Naive thymus-derived CD8-positive, alpha-beta T cell (primary cell): ENCODE data around the gene HIRA. TPM values are rescaled to one million over a fixed set of nuclear protein-coding genes. Genes with fewer than 3 reads are reported as not detected.
A peak's percentile ranks its signal among the peaks of the same experiment; 100 is the strongest.

ENCODE experiments used
- ATAC-seq, 2 donors: fragments of 150-1000 bp; cut with Tn5 transposase in 1 of 2; sonication (Bioruptor Pico), chemical (Tn5 transposase) in 1 of 2; 1 replicate in 1 of 2; 2 replicates in 1 of 2; pipeline ENCODE4 v1.10.0; 2021; ENCODE audit warnings: mild to moderate bottlenecking in 2 of 2, moderate library complexity in 2 of 2
- POLR2A ChIA-PET: fragments of 350-600 bp; sonication (Branson Sonifier 250); formaldehyde crosslinking; loops from one replicate; lab custom pipeline; 2021; ENCODE audit warnings: antibody characterized with exemption; lab: Charles Lee
- DNase-seq, 10 donors: peaks; one replicate each; pipeline versions ENCODE4 v3.0.0 to v3.0.0-alpha.2; 2020 to 2022
- H3K27ac Mint-ChIP-seq, 10 donors: one replicate each; pipeline ENCODE4 v1.8.0; 2020 to 2022; ENCODE audit warnings: mild to moderate bottlenecking in 10 of 10, mixed read lengths in 10 of 10, moderate library complexity in 4 of 10, inconsistent platforms in 1 of 10
- H3K27me3 Mint-ChIP-seq, 5 donors: one replicate each; pipeline ENCODE4 v1.8.0; 2021 to 2022; ENCODE audit warnings: mixed read lengths in 5 of 5
- H3K36me3 Mint-ChIP-seq, 3 donors: one replicate each; pipeline ENCODE4 v1.8.0; 2020 to 2022; ENCODE audit warnings: mixed read lengths in 3 of 3, mild to moderate bottlenecking in 2 of 3, inconsistent platforms in 1 of 3
- H3K4me1 Mint-ChIP-seq, 4 donors: one replicate each; pipeline ENCODE4 v1.8.0; 2021 to 2022; ENCODE audit warnings: mixed read lengths in 4 of 4
- H3K4me3 Mint-ChIP-seq, 10 donors: one replicate each; pipeline ENCODE4 v1.8.0; 2020 to 2022; ENCODE audit warnings: mild to moderate bottlenecking in 10 of 10, mixed read lengths in 10 of 10, moderate library complexity in 6 of 10, inconsistent platforms in 1 of 10
- H3K9me3 Mint-ChIP-seq, 9 donors: one replicate each; pipeline ENCODE4 v1.8.0; 2020 to 2022; ENCODE audit warnings: mixed read lengths in 9 of 9, mild to moderate bottlenecking in 3 of 9, inconsistent platforms in 1 of 9, moderate library complexity in 1 of 9
- polyA plus RNA-seq, 3 donors: library from polyadenylated mRNA; unstranded; fragments of 300-500 nt; fragmentation: Illumina TruSeq; gene quantifications; one replicate each; pipeline ENCODE4 v1.2.3, GENCODE V29; 2021
- total RNA-seq, 8 experiments: library from RNA in 2 of 8; stranded (reverse) in 2 of 8; gene quantifications; one replicate each; pipeline ENCODE4 v1.2.3 and lab custom pipeline; 2021 to 2026

Gene HIRA
- total and polyA plus RNA-seq, 5 experiments from 2014 or later = 1.5 to 25.0 (median 6.2) TPM

- ATAC-seq = no peak
- H3K27me3 Mint-ChIP-seq = no peaks in the 10 kb centered on the region
- no peak overlapping the region for H3K4me3 Mint-ChIP-seq
- POLR2A ChIA-PET = no interaction called here
- H3K4me1 Mint-ChIP-seq = no peaks in the 10 kb centered on the region
- no peaks in the 10 kb centered on the region for H3K9me3 Mint-ChIP-seq
- peaks cover 2 to 70% (median 8%) of the 10 kb centered on the region in 3 donors for H3K36me3 Mint-ChIP-seq
- no peak overlapping the region for H3K27ac Mint-ChIP-seq
- DNase-seq = no peak
Observed at GRCh38 chr22:19460036-19460435, 28.5 kb upstream of the HIRA start.

GRCh38 chr22:19457828-19458428 lies 26.4 kb upstream of the HIRA start:
- no peak overlapping the region for H3K27ac Mint-ChIP-seq
- DNase-seq (no peak), ATAC-seq (no peak)
- peaks cover 0 to 2% (median 0%) of the 10 kb centered on the region in 4 donors for H3K4me1 Mint-ChIP-seq
- no peaks in the 10 kb centered on the region for H3K9me3 Mint-ChIP-seq
- POLR2A ChIA-PET = interaction anchor here (0.6 to 0.7 kb wide), 2 partner anchors 24 to 610 kb away, joined by 3 to 5 read pairs; no protein-coding TSS in a partner anchor
- H3K4me3 Mint-ChIP-seq = no peak overlapping the region
- peaks cover 0 to 69% (median 15%) of the 10 kb centered on the region in 3 donors for H3K36me3 Mint-ChIP-seq
- H3K27me3 Mint-ChIP-seq = no peaks in the 10 kb centered on the region

GRCh38 chr22:19456541-19456940 lies 25.0 kb upstream of the HIRA start:
- Mint-ChIP-seq H3K4me3 (no peak overlapping the region), H3K4me1 (peaks cover 0 to 4% (median 0%) of the 10 kb centered on the region in 4 donors), H3K27ac (no peak overlapping the region), H3K36me3 (peaks cover 0 to 72% (median 15%) of the 10 kb centered on the region in 3 donors), H3K27me3 (no peaks in the 10 kb centered on the region), H3K9me3 (no peaks in the 10 kb centered on the region)
- DNase-seq (no peak), ATAC-seq (no peak)
- POLR2A ChIA-PET = interaction anchor here (1.5 kb wide), 1 partner anchor 24 kb away, joined by 4 read pairs; the partner anchor contains the start of gene MRPL40

GRCh38 chr22:19455585-19456370 lies 24.2 kb upstream of the HIRA start:
- Mint-ChIP-seq H3K27me3 (no peaks in the 10 kb centered on the region), H3K36me3 (peaks cover 0 to 72% (median 15%) of the 10 kb centered on the region in 3 donors), H3K4me3 (no peak overlapping the region), H3K9me3 (no peaks in the 10 kb centered on the region), H3K4me1 (peaks cover 0 to 4% (median 0%) of the 10 kb centered on the region in 4 donors), H3K27ac (peak overlapping the region in 4 of 10 donors; percentile 15 to 79 (median 60))
- DNase-seq (no peak), ATAC-seq (no peak)
- POLR2A ChIA-PET = interaction anchor here (1.5 kb wide), 1 partner anchor 24 kb away, joined by 4 read pairs; the partner anchor contains the start of gene MRPL40

GRCh38 chr22:19455033-19455432 lies 23.5 kb upstream of the HIRA start:
- POLR2A ChIA-PET = no interaction called here

DNA sequence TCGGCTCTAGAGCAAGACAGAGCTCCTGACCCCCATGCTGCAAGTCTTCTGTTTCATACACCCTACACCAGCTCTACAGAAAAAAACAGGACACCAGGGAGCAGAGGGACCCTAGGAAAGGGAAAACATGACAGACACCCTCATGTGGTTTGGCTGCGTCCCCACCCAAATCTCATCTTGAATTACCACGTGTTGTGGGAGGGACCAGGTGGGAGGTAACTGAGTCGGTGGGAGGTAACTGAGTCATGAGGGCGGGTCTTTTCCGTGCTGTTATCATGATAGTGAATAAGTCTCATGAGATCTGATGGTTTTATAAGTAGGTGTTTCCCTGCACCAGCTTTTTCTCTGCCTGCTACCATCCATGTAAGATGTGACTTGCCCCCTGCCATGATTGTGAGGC lies 22.6 kb upstream of the HIRA start:
- H3K27ac Mint-ChIP-seq = peak overlapping the region in 4 of 10 donors; percentile 19 to 84 (median 53)
- ATAC-seq = no peak
- H3K4me3 Mint-ChIP-seq = no peak overlapping the region
- H3K4me1 Mint-ChIP-seq = peaks cover 0 to 5% (median 2%) of the 10 kb centered on the region in 4 donors
- no peak for DNase-seq
- POLR2A ChIA-PET = no interaction called here
- no peaks in the 10 kb centered on the region for H3K27me3 Mint-ChIP-seq
- peaks cover 0 to 74% (median 15%) of the 10 kb centered on the region in 3 donors for H3K36me3 Mint-ChIP-seq
- H3K9me3 Mint-ChIP-seq = no peaks in the 10 kb centered on the region

More at GRCh38 chr22:19455033-19455432, 23.5 kb upstream of the HIRA start:
- DNase-seq = no peak
- Mint-ChIP-seq H3K36me3 (peaks cover 0 to 77% (median 15%) of the 10 kb centered on the region in 3 donors), H3K4me1 (peaks cover 0 to 4% (median 0%) of the 10 kb centered on the region in 4 donors), H3K27me3 (no peaks in the 10 kb centered on the region), H3K9me3 (no peaks in the 10 kb centered on the region), H3K4me3 (no peak overlapping the region), H3K27ac (peak overlapping the region in 5 of 10 donors; percentile 1 to 69 (median 46))
- ATAC-seq = no peak

DNA sequence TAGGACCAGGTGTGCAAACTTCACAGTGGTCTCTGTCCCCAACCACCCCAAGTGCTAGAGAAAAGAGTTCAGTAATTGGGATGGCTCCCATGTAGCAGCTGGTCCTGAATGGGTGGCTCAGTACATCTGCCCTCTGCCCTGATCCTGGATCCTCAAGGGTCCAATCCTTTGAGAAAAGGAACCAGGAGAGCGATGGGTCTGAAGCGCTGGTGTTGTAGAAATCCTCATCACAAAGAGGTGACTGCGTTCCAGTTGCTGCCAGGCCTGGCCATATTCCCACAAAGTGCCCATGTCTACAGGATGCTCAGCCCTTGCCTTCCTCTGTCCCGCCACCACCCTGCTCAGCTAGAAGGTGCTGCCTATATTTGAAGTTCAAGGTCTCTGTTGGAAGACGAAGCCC lies 22.2 kb upstream of the HIRA start:
- DNase-seq = no peak
- H3K27me3 Mint-ChIP-seq = no peaks in the 10 kb centered on the region
- H3K27ac Mint-ChIP-seq = peak overlapping the region in 1 of 10 donors; percentile 66
- no peak for ATAC-seq
- H3K4me1 Mint-ChIP-seq = peaks cover 0 to 9% (median 2%) of the 10 kb centered on the region in 4 donors
- H3K4me3 Mint-ChIP-seq = no peak overlapping the region
- peaks cover 0 to 73% (median 15%) of the 10 kb centered on the region in 3 donors for H3K36me3 Mint-ChIP-seq
- POLR2A ChIA-PET = no interaction called here
- no peaks in the 10 kb centered on the region for H3K9me3 Mint-ChIP-seq

- ATAC-seq (no peak), DNase-seq (no peak)
- Mint-ChIP-seq H3K4me3 (no peak overlapping the region), H3K4me1 (peaks cover 12 to 22% (median 17%) of the 10 kb centered on the region in 4 donors), H3K36me3 (peaks cover 0 to 57% (median 15%) of the 10 kb centered on the region in 3 donors), H3K9me3 (no peaks in the 10 kb centered on the region), H3K27ac (peak overlapping the region in 3 of 10 donors; percentile 20 to 41 (median 27)), H3K27me3 (no peaks in the 10 kb centered on the region)
- POLR2A ChIA-PET = no interaction called here
Observed at GRCh38 chr22:19451570-19451969, 20.0 kb upstream of the HIRA start.

DNA sequence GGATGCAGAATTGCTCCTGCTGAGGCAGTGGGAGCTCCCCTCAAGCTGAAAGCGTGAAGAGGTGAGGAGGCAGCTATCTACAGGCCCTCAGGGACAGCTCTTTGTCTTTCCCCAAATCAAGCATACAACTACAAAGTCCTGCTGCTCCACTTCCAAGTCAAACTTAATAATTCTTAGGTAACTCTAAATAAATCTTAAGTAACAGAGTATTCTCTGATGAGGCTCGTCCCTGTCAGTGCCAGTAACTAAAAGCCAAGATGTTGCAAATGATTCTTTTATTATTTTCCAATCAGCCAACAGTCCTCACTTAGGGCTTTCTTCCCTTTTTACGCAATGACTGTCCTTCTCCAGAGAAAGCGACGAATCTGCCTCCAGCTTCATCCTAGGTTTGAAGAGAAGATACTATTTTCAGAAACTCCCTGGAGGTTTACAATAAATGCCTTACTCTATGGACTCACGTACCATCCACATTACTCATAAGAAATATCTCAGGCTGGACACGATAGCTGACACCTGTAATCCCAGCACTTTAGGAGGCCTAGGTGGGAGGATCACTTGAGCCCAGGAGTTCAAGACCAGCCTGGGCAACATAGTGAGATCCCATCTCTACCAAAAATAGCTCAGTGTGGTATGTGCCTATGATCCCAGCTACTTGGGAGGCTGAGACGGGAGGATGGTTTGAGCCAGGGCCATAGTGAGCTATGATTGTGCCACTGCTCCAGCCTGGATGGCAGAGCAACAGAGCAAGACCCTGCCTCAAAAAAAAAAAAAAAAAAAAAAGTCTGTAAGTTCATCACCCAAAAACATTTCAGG lies 19.0 kb upstream of the HIRA start:
- POLR2A ChIA-PET = interaction anchor here (1.7 kb wide), 1 partner anchor 19 kb away, joined by 6 read pairs; the partner anchor contains the start of genes HIRA and MRPL40
- Mint-ChIP-seq H3K36me3 (peaks cover 0 to 48% (median 11%) of the 10 kb centered on the region in 3 donors), H3K27ac (peak overlapping the region in 3 of 10 donors; percentile 15 to 41 (median 25))

GRCh38 chr22:19449422-19449767 lies 17.9 kb upstream of the HIRA start:
- DNase-seq (no peak), ATAC-seq (no peak)
- Mint-ChIP-seq H3K4me3 (peak overlapping the region in 8 of 10 donors; percentile 6 to 64 (median 22)), H3K36me3 (peaks cover 0 to 42% (median 5%) of the 10 kb centered on the region in 3 donors), H3K27me3 (no peaks in the 10 kb centered on the region), H3K4me1 (peaks cover 19 to 40% (median 35%) of the 10 kb centered on the region in 4 donors), H3K27ac (peak overlapping the region in 5 of 10 donors; percentile 36 to 71 (median 47)), H3K9me3 (no peaks in the 10 kb centered on the region)
- POLR2A ChIA-PET = no interaction called here

More for the DNA sequence above, 19.0 kb upstream of the HIRA start:
- ATAC-seq (no peak), DNase-seq (no peak)
- Mint-ChIP-seq H3K27me3 (no peaks in the 10 kb centered on the region), H3K4me1 (peaks cover 17 to 28% (median 23%) of the 10 kb centered on the region in 4 donors), H3K9me3 (no peaks in the 10 kb centered on the region), H3K4me3 (peak overlapping the region in 1 of 10 donors; percentile 12)

GRCh38 chr22:19448739-19449421 lies 17.3 kb upstream of the HIRA start:
- no peak for DNase-seq
- POLR2A ChIA-PET = no interaction called here
- peak overlapping the region; percentile 39 to 98 (median 93) for H3K4me3 Mint-ChIP-seq
- H3K4me1 Mint-ChIP-seq = peaks cover 19 to 42% (median 37%) of the 10 kb centered on the region in 4 donors
- ATAC-seq = no peak
- H3K9me3 Mint-ChIP-seq = no peaks in the 10 kb centered on the region
- no peaks in the 10 kb centered on the region for H3K27me3 Mint-ChIP-seq
- peak overlapping the region in 8 of 10 donors; percentile 65 to 98 (median 92) for H3K27ac Mint-ChIP-seq
- peaks cover 0 to 38% (median under 1%) of the 10 kb centered on the region in 3 donors for H3K36me3 Mint-ChIP-seq
